Coronary artery (tissue), 2 donors: ENCODE measurements around the gene LYRM4.

Experiments
- DNase-seq: peaks from one replicate; pipeline ENCODE4 v3.0.0-alpha.2; 2017; ENCODE audit warnings: low spot score
- H3K27ac ChIP-seq, 2 donors: fragments of 200-600 bp; sonication (generic); one replicate each; pipeline ENCODE4 v1.5.1; 2016 to 2019
- H3K4me3 ChIP-seq: fragments of 200-600 bp; sonication (generic); 2 replicates; pipeline ENCODE4 v1.5.1; 2016; ENCODE audit warnings: mild to moderate bottlenecking, moderate library complexity
- TF ChIP-seq, protein P1 (sequence below): fragments of 200-600 bp; sonication (generic); IDR thresholded peaks from one replicate; pipeline ENCODE4 v1.5.1; 2019; ENCODE audit warnings: antibody characterized with exemption

Gene LYRM4

DNA sequence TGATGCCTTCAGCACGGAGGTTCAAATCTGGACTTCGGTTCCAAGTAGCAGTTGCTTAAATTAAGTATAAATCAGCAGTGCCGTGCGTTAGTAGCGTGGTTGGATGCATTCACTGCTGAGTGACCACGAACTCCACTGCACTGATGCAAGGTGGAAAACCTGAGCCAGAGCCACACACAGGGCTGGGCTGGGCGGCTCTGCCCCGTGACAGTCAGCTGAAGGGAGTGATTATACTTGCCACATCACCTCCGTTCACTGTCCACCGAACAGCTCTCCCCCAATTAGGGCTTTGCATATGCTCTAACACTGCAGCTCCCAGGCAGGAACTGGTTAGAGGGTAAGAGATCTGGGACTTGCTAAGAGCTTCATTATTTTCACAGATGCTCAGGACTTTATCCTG lies 153.4 kb downstream of the LYRM4 start:
- TF ChIP-seq, protein P1, sequence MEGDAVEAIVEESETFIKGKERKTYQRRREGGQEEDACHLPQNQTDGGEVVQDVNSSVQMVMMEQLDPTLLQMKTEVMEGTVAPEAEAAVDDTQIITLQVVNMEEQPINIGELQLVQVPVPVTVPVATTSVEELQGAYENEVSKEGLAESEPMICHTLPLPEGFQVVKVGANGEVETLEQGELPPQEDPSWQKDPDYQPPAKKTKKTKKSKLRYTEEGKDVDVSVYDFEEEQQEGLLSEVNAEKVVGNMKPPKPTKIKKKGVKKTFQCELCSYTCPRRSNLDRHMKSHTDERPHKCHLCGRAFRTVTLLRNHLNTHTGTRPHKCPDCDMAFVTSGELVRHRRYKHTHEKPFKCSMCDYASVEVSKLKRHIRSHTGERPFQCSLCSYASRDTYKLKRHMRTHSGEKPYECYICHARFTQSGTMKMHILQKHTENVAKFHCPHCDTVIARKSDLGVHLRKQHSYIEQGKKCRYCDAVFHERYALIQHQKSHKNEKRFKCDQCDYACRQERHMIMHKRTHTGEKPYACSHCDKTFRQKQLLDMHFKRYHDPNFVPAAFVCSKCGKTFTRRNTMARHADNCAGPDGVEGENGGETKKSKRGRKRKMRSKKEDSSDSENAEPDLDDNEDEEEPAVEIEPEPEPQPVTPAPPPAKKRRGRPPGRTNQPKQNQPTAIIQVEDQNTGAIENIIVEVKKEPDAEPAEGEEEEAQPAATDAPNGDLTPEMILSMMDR, result no peak
- H3K4me3 ChIP-seq, result no peak overlapping the region

GRCh38 chr6:5105146-5105545 lies 155.6 kb downstream of the LYRM4 start:
- DNase-seq, result no peak
- TF ChIP-seq, protein P1, result no peak
- no peak overlapping the region for H3K4me3 ChIP-seq
- no peak overlapping the region for H3K27ac ChIP-seq

More for the DNA sequence above, 153.4 kb downstream of the LYRM4 start:
- no peak for DNase-seq
- no peak overlapping the region for H3K27ac ChIP-seq

DNA sequence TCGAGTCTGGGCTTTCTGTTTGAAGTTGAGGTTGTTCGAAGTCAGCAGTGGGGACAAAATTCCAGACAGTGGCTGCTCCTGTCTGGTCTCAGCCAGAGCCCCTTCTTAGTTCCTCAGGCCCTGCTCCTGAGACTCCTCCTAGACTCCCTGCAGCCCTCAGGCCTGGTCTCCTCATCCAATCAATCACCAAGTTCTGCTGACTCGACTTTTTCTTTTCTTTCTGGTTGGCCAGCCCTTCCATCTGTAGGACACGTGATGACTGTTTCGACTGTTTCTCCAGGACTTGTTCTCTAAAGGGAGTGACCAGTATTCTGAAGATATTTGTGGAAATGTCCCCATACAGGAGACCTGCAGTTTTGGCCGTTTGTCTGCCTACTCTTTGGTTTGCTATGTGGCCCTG lies 156.1 kb downstream of the LYRM4 start:
- no peak for DNase-seq
- H3K27ac ChIP-seq, result no peak overlapping the region
- H3K4me3 ChIP-seq, result no peak overlapping the region
- TF ChIP-seq, protein P1, result no peak

GRCh38 chr6:5103250-5103649 lies 157.5 kb downstream of the LYRM4 start:
- no peak overlapping the region for H3K27ac ChIP-seq
- no peak overlapping the region for H3K4me3 ChIP-seq
- DNase-seq, result no peak
- TF ChIP-seq, protein P1, result no peak

DNA sequence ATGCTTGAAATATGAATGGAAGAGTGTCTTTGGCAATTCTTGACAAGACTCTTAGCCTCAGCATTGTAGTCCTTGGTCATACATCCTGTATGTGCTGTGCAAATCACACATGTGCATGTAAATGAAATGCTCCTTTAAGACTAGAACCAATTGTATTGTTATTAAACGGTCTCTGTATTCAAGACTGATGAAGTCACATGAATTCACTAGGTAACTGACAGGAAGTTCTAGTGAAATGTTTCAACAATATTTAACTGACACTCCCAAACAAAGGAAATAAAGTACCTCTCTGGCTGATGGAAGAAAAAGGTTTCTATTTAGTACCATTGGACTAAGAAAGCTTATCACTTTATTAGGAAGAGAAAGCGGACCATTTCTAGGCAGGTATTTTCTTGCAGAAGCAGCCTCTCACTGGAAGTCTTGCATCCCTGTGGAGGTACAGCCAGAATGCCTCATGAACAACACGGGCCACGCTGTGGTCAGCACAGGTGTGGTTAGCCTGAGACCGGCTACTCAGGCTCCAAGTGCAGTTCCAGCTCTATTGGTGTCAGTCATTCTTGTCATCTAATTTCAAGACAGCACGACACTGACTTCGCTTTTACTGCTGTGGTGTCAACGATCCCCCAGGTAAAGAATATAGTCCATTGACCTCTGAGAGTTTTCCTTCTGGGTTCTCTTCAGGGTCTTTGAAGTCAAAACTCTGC lies 158.3 kb downstream of the LYRM4 start:
- TF ChIP-seq, protein P1, result no peak
- DNase-seq, result no peak
- no peak overlapping the region for H3K4me3 ChIP-seq
- H3K27ac ChIP-seq, result no peak overlapping the region

DNA sequence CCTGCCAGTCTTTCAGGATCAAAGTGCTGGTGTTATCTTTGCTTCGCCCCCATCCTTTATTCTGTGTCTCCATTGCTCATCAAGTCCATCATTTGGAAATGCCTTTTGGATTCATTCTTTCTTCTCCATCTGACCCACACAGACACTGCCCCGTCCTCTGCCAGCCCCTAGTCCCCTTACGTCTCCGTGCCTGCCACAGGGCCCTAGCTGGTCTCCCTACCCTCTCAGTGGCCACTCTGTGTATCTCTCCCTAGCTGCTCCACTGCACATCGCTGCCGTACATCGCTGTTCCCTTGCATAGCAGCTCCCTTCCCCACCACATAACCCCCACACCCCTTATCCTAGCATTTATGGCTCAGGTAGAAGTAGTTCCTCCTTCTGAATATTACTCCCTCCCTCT lies 159.9 kb downstream of the LYRM4 start:
- Histone ChIP-seq H3K27ac (no peak overlapping the region), H3K4me3 (no peak overlapping the region)
- TF ChIP-seq, protein P1, result no peak
- no peak for DNase-seq

- H3K27ac ChIP-seq, result no peak overlapping the region
- TF ChIP-seq, protein P1, result no peak
- DNase-seq, result no peak
- H3K4me3 ChIP-seq, result no peak overlapping the region
Observed at GRCh38 chr6:5099537-5099936, 161.2 kb downstream of the LYRM4 start.
